Gastroesophageal sphincter (tissue), 3 donors: ENCODE data around the gene CATSPERE.

Experiments used
- CTCF ChIP-seq, 4 experiments: fragments of 200-600 bp in 2 of 4; fragments of 450-650 bp in 2 of 4; sonication (generic) in 1 of 4; IDR thresholded peaks; one replicate each; pipeline ENCODE4 v1.5.1; 2017 to 2019; ENCODE audit warnings: antibody characterized with exemption in 4 of 4, mild to moderate bottlenecking in 2 of 4, moderate library complexity in 2 of 4
- EP300 ChIP-seq: sonication (generic); formaldehyde crosslinking; IDR thresholded peaks from one replicate; pipeline ENCODE4 v1.6.1; 2017; ENCODE audit warnings: antibody characterized with exemption, mild to moderate bottlenecking
- POLR2AphosphoS5 ChIP-seq: sonication (generic); formaldehyde crosslinking; IDR thresholded peaks from one replicate; pipeline ENCODE4 v1.6.1; 2017; ENCODE audit warnings: antibody characterized with exemption

- TF ChIP-seq CTCF (IDR thresholded peaks at IDR 0.05) (no peak), POLR2AphosphoS5 (no peak), EP300 (no peak)
Measured at GRCh38 chr1:244654108-244655038, 193.3 kb downstream of the CATSPERE start.
